GM12892 (cell line): ENCODE measurements around the gene LATS2.

Source experiments
- POLR2A ChIP-seq: IDR thresholded peaks from 2 replicates; pipeline ENCODE4 v1.6.1; 2011; ENCODE audit warnings: low read depth, low read length, control low read depth
- TAF1 ChIP-seq: IDR thresholded peaks from 2 replicates; pipeline ENCODE4 v1.6.1; 2011; ENCODE audit warnings: low read depth, mild to moderate bottlenecking, control low read depth, low read length, borderline replicate concordance

GRCh38 chr13:20990910-20991525 lies 70.4 kb downstream of the LATS2 start:
- TF ChIP-seq POLR2A (no peak), TAF1 (no peak)
